NT2/D1 (cell line): ENCODE data around the gene CACNA1C.

Source experiments
- DNase-seq: peaks from one replicate; pipeline ENCODE4 v3.0.0-alpha.2; 2011; ENCODE audit warnings: low read depth, low spot score
- H3K27me3 ChIP-seq: 2 replicates; pipeline ENCODE4 v1.6.0; 2011; ENCODE audit warnings: mild to moderate bottlenecking; ENCODE audit not compliant: insufficient read length, insufficient read depth
- H3K36me3 ChIP-seq: 2 replicates; pipeline ENCODE4 v1.6.1; 2011; ENCODE audit warnings: mild to moderate bottlenecking, low read length, mixed read lengths; ENCODE audit not compliant: insufficient read depth, insufficient read length
- H3K4me1 ChIP-seq: 2 replicates; pipeline ENCODE4 v1.5.1; 2011; ENCODE audit not compliant: insufficient read depth, insufficient read length
- H3K4me3 ChIP-seq: 2 replicates; pipeline ENCODE4 v1.5.1; 2011; ENCODE audit warnings: low read depth; ENCODE audit not compliant: insufficient read length
- H3K9ac ChIP-seq: 2 replicates; pipeline ENCODE4 v1.6.0; 2011; ENCODE audit warnings: low read depth; ENCODE audit not compliant: insufficient read length
- H3K9me3 ChIP-seq: 2 replicates; pipeline ENCODE4 v1.5.1; 2011; ENCODE audit warnings: mild to moderate bottlenecking, low read length; ENCODE audit not compliant: insufficient read depth
- SUZ12 ChIP-seq: IDR thresholded peaks from 2 replicates; pipeline ENCODE4 v1.6.1; 2011; ENCODE audit not compliant: insufficient read length, insufficient read depth; ENCODE audit errors: extremely low read depth
- YY1 ChIP-seq: IDR thresholded peaks from 2 replicates; pipeline ENCODE4 v1.6.1; 2011; ENCODE audit not compliant: insufficient read length, insufficient read depth
- ZNF274 ChIP-seq: IDR thresholded peaks from 2 replicates; pipeline ENCODE4 v1.6.1; 2011; ENCODE audit warnings: mild to moderate bottlenecking, low read depth, low read length

Gene CACNA1C

GRCh38 chr12:2302711-2303580 lies 250.2 kb downstream of the CACNA1C start:
- no peak for DNase-seq
- no peaks in the 10 kb centered on the region for H3K27me3 ChIP-seq
- H3K9me3 ChIP-seq: no peaks in the 10 kb centered on the region
- H3K4me3 ChIP-seq: no peak overlapping the region
- no peak overlapping the region for H3K9ac ChIP-seq
- TF ChIP-seq SUZ12 (no peak), YY1 (no peak), ZNF274 (no peak)
- peaks cover 43% of the 10 kb centered on the region for H3K4me1 ChIP-seq
- no peaks in the 10 kb centered on the region for H3K36me3 ChIP-seq

- no peaks in the 10 kb centered on the region for H3K36me3 ChIP-seq
- no peaks in the 10 kb centered on the region for H3K27me3 ChIP-seq
- H3K9ac ChIP-seq: no peak overlapping the region
- H3K9me3 ChIP-seq: 0 out of 2 replicates have a peak, but pooled peaks cover 4% of the 10 kb centered on the region
- H3K4me1 ChIP-seq: peaks cover 41% of the 10 kb centered on the region
- H3K4me3 ChIP-seq: no peak overlapping the region
- no peak for TF ChIP-seq YY1
- TF ChIP-seq SUZ12: no peak
- TF ChIP-seq ZNF274: no peak
- DNase-seq: no peak
Measured at GRCh38 chr12:2304223-2304622, 251.4 kb downstream of the CACNA1C start.

- no peak overlapping the region for H3K9ac ChIP-seq
- H3K4me3 ChIP-seq: no peak overlapping the region
- peak; percentile 94 for DNase-seq
- peaks cover 36% of the 10 kb centered on the region for H3K4me1 ChIP-seq
- no peak for TF ChIP-seq ZNF274
- TF ChIP-seq SUZ12: no peak
- TF ChIP-seq YY1: no peak
- H3K36me3 ChIP-seq: no peaks in the 10 kb centered on the region
- H3K9me3 ChIP-seq: 0 out of 2 replicates have a peak, but pooled peaks cover 4% of the 10 kb centered on the region
- no peaks in the 10 kb centered on the region for H3K27me3 ChIP-seq
Measured at GRCh38 chr12:2306012-2306411, 253.2 kb downstream of the CACNA1C start.

- Histone ChIP-seq H3K9me3 (0 out of 2 replicates have a peak, but pooled peaks cover 4% of the 10 kb centered on the region), H3K27me3 (no peaks in the 10 kb centered on the region), H3K36me3 (no peaks in the 10 kb centered on the region), H3K4me1 (peaks cover 29% of the 10 kb centered on the region), H3K9ac (no peak overlapping the region), H3K4me3 (no peak overlapping the region)
- TF ChIP-seq ZNF274 (no peak), SUZ12 (no peak), YY1 (no peak)
- peak; percentile 94 for DNase-seq
Measured at GRCh38 chr12:2306735-2307134, 253.9 kb downstream of the CACNA1C start.

- H3K9ac ChIP-seq: peak overlapping the region; percentile 13
- H3K27me3 ChIP-seq: no peaks in the 10 kb centered on the region
- H3K9me3 ChIP-seq: 0 out of 2 replicates have a peak, but pooled peaks cover 4% of the 10 kb centered on the region
- TF ChIP-seq ZNF274 (no peak), SUZ12 (no peak), YY1 (no peak)
- peaks cover 25% of the 10 kb centered on the region for H3K4me1 ChIP-seq
- peak; percentile 73 for DNase-seq
- no peaks in the 10 kb centered on the region for H3K36me3 ChIP-seq
- no peak overlapping the region for H3K4me3 ChIP-seq
Measured at GRCh38 chr12:2307550-2307949, 254.8 kb downstream of the CACNA1C start.

GRCh38 chr12:2309647-2310046 lies 256.9 kb downstream of the CACNA1C start:
- peaks cover 9% of the 10 kb centered on the region for H3K9me3 ChIP-seq
- DNase-seq: no peak
- no peaks in the 10 kb centered on the region for H3K36me3 ChIP-seq
- no peak for TF ChIP-seq SUZ12
- TF ChIP-seq YY1: no peak
- TF ChIP-seq ZNF274: no peak
- H3K4me1 ChIP-seq: peaks cover 19% of the 10 kb centered on the region
- H3K27me3 ChIP-seq: no peaks in the 10 kb centered on the region
- H3K4me3 ChIP-seq: no peak overlapping the region
- no peak overlapping the region for H3K9ac ChIP-seq

- no peak overlapping the region for H3K9ac ChIP-seq
- TF ChIP-seq ZNF274 (no peak), SUZ12 (no peak), YY1 (no peak)
- peaks cover 9% of the 10 kb centered on the region for H3K9me3 ChIP-seq
- no peaks in the 10 kb centered on the region for H3K36me3 ChIP-seq
- peaks cover 7% of the 10 kb centered on the region for H3K4me1 ChIP-seq
- DNase-seq: no peak
- H3K4me3 ChIP-seq: no peak overlapping the region
- H3K27me3 ChIP-seq: no peaks in the 10 kb centered on the region
Measured at GRCh38 chr12:2311020-2311778, 258.4 kb downstream of the CACNA1C start.
